ENCODE data around the gene ADGRV1.

Gene ADGRV1

DNA sequence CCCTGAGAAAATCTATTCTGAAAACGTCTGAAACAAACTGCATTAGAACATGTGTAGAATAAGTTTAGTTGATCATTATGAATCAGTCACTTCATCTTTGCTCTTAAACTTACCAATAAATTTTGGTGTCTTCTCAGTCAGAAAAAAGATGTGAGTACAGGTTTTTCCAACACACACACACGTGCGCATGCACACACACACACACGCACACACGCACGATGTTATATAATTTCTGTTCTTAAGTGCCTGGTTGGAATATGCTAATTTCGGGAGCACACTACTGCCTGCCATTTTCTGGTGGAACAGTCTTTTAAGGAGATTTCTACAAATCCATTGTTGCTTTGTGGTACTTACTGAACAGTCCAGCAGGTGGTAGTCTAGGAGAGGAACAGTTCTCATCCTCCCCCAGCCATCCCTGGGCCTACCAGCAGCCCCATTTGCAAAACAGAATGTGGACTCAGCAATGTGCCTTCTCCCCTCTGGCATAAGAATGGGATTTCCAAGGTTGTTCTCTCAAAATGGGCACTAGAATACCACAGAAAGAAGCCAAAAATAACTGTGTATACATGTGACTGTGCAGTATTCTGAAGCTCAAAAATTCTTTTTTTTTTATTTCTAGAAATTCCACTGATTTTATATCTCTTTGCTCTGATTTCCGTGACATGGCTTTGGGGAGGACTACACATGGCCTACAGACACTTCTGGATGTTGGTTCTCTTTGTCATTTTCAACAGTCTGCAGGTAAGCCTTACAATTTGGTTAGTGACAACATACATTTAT is 543.2 kb downstream of the ADGRV1 start (continued):
- TF ChIP-seq ZNF138 (tag by site-specific recombination; IDR thresholded peaks at IDR 0.05; ENCODE audit: borderline replicate concordance) (no peak), ZNF596 (tag by site-specific recombination; IDR thresholded peaks at IDR 0.05) (no peak), ZNF112 (tag by site-specific recombination; IDR thresholded peaks at IDR 0.05) (no peak), ZNF274 (IDR thresholded peaks at IDR 0.05; ENCODE audit: low read length) (no peak), ZNF274 (tag by site-specific recombination; IDR thresholded peaks at IDR 0.05; ENCODE audit: borderline replicate concordance) (no peak), ZNF266 (tag by site-specific recombination; IDR thresholded peaks at IDR 0.05; ENCODE audit: low read depth) (no peak), ZNF302 (tag by site-specific recombination; IDR thresholded peaks at IDR 0.05; ENCODE audit: low read depth) (no peak), ZNF670 (tag by site-specific recombination; IDR thresholded peaks at IDR 0.05; ENCODE audit: low read depth) (no peak), ZNF248 (tag by site-specific recombination; IDR thresholded peaks at IDR 0.05) (no peak), ZBTB20 (tag by site-specific recombination; IDR thresholded peaks at IDR 0.05) (no peak), KLF1 (tag by site-specific recombination; IDR thresholded peaks at IDR 0.05) (no peak), ZNF214 (tag by site-specific recombination; IDR thresholded peaks at IDR 0.05; ENCODE audit: borderline replicate concordance) (no peak), ZNF629 (tag by site-specific recombination; IDR thresholded peaks at IDR 0.05) (no peak), ZNF555 (tag by site-specific recombination; conservative IDR thresholded peaks at IDR 0.05) (no peak), ZNF341 (tag by site-specific recombination; IDR thresholded peaks at IDR 0.05; ENCODE audit: low read depth) (no peak), EGR2 (tag by site-specific recombination; IDR thresholded peaks at IDR 0.05; ENCODE audit: low read depth) (no peak), ZNF114 (tag by site-specific recombination; IDR thresholded peaks at IDR 0.05) (no peak), FEZF1 (tag by site-specific recombination; IDR thresholded peaks at IDR 0.05) (peak; percentile 34; the same call in 1 of the 2 replicates), ZNF658 (tag by site-specific recombination; IDR thresholded peaks at IDR 0.05) (no peak), ZNF10 (tag by site-specific recombination; IDR thresholded peaks at IDR 0.05) (no peak), ZNF664 (tag by site-specific recombination; IDR thresholded peaks at IDR 0.05) (no peak), ZSCAN16 (tag by site-specific recombination; IDR thresholded peaks at IDR 0.05) (no peak), SCRT2 (tag by site-specific recombination; IDR thresholded peaks at IDR 0.05) (0 out of 2 replicates have a peak, but pooled peaks have one; percentile 17), ZSCAN18 (tag by site-specific recombination; IDR thresholded peaks at IDR 0.05) (no peak), AEBP2 (tag by site-specific recombination; IDR thresholded peaks at IDR 0.05; ENCODE audit: borderline replicate concordance) (no peak), MEIS1 (CRISPR knock-in tag; IDR thresholded peaks at IDR 0.05; ENCODE audit: borderline replicate concordance) (no peak)
- TF ChIP-seq, protein P1, sequence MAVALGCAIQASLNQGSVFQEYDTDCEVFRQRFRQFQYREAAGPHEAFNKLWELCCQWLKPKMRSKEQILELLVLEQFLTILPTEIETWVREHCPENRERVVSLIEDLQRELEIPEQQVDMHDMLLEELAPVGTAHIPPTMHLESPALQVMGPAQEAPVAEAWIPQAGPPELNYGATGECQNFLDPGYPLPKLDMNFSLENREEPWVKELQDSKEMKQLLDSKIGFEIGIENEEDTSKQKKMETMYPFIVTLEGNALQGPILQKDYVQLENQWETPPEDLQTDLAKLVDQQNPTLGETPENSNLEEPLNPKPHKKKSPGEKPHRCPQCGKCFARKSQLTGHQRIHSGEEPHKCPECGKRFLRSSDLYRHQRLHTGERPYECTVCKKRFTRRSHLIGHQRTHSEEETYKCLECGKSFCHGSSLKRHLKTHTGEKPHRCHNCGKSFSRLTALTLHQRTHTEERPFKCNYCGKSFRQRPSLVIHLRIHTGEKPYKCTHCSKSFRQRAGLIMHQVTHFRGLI (tag by site-specific recombination; IDR thresholded peaks at IDR 0.05): no peak
- TF ChIP-seq, protein P2, sequence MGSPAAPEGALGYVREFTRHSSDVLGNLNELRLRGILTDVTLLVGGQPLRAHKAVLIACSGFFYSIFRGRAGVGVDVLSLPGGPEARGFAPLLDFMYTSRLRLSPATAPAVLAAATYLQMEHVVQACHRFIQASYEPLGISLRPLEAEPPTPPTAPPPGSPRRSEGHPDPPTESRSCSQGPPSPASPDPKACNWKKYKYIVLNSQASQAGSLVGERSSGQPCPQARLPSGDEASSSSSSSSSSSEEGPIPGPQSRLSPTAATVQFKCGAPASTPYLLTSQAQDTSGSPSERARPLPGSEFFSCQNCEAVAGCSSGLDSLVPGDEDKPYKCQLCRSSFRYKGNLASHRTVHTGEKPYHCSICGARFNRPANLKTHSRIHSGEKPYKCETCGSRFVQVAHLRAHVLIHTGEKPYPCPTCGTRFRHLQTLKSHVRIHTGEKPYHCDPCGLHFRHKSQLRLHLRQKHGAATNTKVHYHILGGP (tag by site-specific recombination; IDR thresholded peaks at IDR 0.05): no peak
- TF ChIP-seq, protein P3, sequence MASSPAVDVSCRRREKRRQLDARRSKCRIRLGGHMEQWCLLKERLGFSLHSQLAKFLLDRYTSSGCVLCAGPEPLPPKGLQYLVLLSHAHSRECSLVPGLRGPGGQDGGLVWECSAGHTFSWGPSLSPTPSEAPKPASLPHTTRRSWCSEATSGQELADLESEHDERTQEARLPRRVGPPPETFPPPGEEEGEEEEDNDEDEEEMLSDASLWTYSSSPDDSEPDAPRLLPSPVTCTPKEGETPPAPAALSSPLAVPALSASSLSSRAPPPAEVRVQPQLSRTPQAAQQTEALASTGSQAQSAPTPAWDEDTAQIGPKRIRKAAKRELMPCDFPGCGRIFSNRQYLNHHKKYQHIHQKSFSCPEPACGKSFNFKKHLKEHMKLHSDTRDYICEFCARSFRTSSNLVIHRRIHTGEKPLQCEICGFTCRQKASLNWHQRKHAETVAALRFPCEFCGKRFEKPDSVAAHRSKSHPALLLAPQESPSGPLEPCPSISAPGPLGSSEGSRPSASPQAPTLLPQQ (tag by site-specific recombination; IDR thresholded peaks at IDR 0.05): 0 out of 2 replicates have a peak, but pooled peaks have one; percentile 45
- TF ChIP-seq, protein P4, sequence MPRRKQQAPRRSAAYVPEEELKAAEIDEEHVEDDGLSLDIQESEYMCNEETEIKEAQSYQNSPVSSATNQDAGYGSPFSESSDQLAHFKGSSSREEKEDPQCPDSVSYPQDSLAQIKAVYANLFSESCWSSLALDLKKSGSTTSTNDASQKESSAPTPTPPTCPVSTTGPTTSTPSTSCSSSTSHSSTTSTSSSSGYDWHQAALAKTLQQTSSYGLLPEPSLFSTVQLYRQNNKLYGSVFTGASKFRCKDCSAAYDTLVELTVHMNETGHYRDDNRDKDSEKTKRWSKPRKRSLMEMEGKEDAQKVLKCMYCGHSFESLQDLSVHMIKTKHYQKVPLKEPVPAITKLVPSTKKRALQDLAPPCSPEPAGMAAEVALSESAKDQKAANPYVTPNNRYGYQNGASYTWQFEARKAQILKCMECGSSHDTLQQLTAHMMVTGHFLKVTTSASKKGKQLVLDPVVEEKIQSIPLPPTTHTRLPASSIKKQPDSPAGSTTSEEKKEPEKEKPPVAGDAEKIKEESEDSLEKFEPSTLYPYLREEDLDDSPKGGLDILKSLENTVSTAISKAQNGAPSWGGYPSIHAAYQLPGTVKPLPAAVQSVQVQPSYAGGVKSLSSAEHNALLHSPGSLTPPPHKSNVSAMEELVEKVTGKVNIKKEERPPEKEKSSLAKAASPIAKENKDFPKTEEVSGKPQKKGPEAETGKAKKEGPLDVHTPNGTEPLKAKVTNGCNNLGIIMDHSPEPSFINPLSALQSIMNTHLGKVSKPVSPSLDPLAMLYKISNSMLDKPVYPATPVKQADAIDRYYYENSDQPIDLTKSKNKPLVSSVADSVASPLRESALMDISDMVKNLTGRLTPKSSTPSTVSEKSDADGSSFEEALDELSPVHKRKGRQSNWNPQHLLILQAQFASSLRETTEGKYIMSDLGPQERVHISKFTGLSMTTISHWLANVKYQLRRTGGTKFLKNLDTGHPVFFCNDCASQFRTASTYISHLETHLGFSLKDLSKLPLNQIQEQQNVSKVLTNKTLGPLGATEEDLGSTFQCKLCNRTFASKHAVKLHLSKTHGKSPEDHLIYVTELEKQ (tag by site-specific recombination; IDR thresholded peaks at IDR 0.05; ENCODE audit: borderline replicate concordance): no peak
